Right hindlimb (tissue), 1 donor: Measurements from ENCODE around the gene ANXA6.
A peak's percentile ranks its signal among the peaks of the same experiment; 100 is the strongest.

Experiments used
- DNase-seq: peaks from one replicate; pipeline ENCODE4 v3.0.0-alpha.2; 2018

Gene ANXA6

DNA sequence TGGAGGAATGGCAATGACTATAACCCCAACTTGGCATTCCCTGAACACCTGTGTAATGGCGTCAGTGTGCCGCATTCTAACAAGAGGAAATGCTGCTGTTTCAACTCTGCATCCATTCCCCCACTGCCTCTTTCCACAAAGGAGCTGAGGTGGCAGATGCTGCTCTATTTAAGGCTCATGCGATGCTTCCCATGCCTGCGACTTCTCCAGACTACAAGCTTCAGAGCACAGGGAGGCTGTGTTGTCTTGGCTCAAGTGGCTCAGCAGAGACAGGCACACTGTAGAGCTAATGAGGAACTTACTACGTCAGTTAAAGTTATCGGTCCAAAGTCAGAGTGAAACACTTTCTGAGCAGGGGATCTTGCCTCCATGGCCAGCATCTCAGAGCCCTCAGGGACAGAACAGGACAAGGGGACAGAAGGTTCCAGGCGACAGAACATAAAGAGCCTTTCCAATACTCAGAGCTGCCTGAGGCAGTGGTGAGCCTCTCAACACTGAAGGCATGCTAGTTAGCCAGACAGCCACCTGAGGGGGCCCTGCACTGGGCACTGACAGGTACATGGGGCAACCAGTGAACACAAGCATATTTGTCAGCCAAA lies 98.6 kb downstream of the ANXA6 start:
- no peak for DNase-seq

- DNase-seq = no peak
Observed at GRCh38 chr5:151058301-151058700, 99.3 kb downstream of the ANXA6 start.

- DNase-seq = no peak
Observed at GRCh38 chr5:151056379-151057325, 100.9 kb downstream of the ANXA6 start.

GRCh38 chr5:151055336-151055735 lies 102.2 kb downstream of the ANXA6 start:
- DNase-seq = no peak

- no peak for DNase-seq
Observed at GRCh38 chr5:151054709-151055108, 102.9 kb downstream of the ANXA6 start.

GRCh38 chr5:151053796-151054462 lies 103.7 kb downstream of the ANXA6 start:
- no peak for DNase-seq

GRCh38 chr5:151052836-151053235 lies 104.7 kb downstream of the ANXA6 start:
- DNase-seq = no peak

DNA sequence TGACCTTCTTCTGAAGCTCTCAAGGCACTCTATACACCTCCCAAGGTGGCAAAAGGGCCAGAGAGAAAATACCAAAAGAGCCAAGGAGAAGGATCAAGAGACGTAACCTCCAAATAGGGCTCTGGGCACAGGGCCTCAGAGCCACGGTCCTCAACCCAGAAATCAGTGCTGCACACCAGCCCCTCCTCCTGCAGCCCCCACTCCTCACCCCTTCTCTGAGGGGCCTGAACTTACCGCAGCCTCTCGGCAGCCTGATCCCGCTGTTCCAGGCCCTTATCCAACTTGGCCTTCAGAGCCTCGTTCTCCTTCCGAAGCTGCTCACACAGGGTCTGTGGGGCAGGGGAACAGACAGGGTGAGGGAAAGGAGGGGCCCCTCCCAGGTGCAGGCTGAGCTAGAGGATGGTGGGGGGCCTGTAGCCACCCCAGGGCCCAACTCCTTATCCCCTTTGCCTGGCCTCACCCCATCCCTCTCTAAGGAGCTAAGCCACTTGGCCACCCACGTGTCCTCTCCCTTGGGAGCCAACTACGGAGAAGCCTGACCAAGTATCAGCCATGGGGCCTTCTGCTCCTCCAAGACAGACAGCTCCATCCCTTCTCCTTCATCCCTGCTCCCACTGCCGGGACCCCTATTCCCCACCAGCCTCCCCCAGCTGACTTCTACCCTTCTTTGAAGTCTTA lies 105.5 kb downstream of the ANXA6 start:
- no peak for DNase-seq

GRCh38 chr5:151051066-151051930 lies 106.3 kb downstream of the ANXA6 start:
- peak; percentile 80 for DNase-seq
